GM18873 (cell line): ENCODE results near the gene SSTR3.

Experiments
- ATAC-seq: cut with Tn5 transposase; IDR thresholded peaks from one replicate; pipeline ENCODE4 v1.9.1; 2021; ENCODE audit warnings: mild to moderate bottlenecking, moderate library complexity, moderate number of reproducible peaks; ENCODE audit not compliant: unreplicated experiment, low FRiP score

Gene SSTR3

GRCh38 chr22:37198258-37199102, 13.8 kb downstream of the SSTR3 start:
- no peak for ATAC-seq

DNA sequence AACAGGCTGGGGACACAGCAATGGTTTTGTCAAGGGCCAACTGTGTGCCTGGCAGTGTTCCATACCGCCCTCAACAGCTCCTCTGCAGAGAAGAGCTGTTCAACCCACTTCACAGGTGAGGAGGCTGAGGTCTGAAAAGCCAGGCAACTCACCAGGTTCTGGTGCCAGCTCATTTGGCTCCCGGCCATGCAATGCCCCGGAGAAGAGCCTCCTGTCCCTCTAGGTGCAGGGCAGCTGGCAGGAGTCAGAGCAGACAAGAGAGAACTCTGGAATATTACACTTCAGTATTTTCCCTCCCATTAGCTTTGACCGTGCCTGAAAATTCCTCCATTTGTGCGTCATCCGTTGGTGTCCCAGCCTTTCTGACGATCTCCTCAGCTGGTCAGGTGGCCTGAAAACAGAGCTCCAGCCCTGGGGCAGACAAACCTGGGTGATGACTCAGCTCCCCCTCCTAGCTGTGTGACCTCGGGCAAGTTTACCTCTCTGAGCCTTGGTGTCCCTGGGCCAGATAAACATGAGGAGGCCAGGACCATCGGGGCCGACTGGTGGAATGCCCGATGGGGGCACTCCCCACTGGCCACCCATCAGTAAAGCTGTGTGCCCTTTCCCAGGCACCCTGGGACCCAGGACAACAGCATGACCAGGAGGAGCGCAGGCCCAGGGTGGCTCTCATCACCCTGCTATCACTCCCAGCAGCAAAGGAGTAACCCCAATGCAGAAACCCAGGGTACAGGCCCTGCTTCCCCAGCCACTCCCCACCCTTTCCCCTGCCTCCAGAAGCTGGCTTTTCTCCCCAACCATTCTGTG, 14.6 kb downstream of the SSTR3 start:
- ATAC-seq, result no peak

DNA sequence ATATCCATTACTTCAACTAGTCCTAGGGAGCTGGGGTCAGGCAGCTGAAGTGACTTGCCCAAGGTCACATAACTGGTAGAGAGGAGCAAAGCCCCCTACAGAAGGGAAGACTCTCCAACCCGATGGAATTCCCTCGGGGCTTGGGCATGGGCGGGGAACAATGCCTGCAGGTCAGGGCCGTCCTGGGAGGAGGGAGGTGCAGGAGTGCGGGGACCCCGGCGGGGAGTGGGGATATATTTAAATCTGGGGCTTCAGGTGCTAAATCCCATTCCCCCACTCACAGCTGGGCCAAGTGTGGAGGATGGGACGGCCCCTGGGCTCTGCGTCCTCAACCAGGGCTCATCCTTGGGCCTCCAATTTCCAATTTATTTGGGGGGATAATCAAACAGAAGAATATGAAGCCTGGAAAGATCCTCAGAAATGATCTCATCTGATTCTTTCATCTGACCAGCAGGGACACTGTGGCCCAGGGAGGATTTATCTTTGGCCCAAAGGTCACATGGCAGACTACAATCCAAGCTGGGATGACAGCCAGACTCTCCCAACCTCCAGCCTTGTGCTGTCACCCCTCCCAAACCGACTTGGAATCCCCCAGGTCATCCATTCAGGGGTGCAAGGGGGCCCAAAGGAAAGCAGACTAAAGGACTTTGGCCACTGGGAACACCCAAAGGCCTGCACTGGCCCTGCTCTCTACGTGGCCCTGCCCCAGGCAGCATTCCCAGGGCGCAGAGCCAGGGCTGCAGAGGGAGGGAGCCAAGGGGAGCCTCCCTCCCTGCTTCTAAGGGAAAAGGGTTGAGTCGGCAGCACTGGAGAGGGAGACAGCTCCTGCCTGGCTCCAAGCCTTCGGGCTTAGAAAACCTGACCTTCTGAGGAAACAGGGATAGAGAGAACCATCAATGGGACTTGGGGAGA, 15.5 kb downstream of the SSTR3 start:
- ATAC-seq, result no peak

GRCh38 chr22:37195921-37196320, 16.4 kb downstream of the SSTR3 start:
- ATAC-seq, result no peak

DNA sequence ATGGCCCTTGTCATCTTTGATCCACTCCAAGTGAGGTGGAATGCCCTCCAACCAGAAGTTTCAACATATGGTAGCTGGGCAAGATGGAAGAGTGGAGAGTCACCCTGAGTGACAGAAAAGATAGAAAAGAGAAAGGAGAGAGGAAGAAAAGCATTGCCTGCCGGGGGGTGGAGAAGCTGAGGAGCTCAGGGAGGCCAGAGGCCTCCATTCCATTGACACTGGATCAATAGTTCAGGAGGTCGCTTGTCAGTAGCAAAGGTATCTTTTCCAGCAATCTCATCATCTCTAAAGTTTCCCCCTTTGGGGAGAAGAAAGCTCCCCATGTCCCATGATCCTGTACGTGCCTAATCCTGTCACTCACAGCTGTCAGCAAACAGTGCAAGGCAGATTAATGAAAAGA, 17.5 kb downstream of the SSTR3 start:
- no peak for ATAC-seq

DNA sequence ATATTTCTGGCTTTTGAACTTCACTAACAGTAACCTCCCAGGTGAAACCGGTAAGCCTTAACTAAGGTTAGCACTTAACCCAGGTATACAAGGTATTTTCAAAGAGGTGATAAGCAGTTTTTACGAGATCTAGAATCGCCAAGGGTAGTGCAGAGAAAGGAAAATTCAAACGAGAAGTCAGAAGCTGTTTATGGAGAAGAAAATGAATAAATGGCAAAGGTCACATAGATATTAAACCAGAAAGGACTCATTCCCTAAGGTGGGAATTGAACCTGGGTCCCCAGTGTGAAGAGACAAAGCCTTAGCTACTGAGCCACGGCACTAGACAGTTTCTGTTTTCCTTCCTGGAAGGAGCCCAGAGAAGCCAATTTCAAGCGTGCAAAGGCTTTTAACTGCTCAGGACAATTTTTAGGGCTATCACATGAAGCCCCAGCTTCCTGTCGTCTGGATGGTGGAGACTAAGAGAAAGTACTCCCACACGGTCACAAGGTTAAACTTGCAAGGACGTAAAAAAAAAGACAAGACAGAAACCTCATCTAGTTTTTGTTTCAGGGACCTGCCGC, 18.6 kb downstream of the SSTR3 start:
- no peak for ATAC-seq

DNA sequence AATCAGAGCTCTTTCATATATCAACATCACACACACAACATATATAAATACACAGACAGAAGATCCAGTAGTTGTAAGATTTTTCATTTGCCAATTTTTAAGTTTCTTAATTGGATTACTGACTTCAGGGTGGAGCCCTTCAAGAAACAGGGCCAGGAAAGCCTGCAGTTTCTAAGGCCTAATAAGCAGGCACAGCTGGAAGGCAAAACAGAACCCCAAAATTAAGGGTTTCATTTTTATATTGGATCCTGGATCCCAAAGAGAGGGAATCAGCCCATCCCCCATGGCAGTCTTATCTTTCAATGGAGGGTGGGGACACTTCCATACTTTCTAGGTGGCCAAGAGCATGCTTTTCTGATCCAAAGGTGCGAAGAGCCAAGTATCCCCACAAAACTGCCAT, 19.5 kb downstream of the SSTR3 start:
- no peak for ATAC-seq

DNA sequence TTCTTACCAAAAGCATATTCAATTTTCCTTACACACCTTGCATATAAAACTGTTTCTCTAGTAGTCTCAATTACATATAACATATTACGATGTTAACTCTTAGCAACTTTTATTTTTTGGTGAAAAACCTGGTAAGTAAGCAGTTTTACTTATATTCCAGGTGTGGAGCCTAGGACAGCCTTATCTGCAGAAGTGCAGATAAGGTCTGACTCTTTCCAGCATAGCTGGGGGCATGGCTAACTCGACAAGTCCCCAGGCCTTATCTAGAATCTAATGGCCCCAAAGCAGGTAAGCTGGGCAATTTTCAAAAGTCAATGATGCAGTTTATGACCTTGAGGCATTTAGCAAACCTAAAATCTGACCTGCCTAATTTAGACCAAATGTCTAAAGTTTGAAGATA, 20.1 kb downstream of the SSTR3 start:
- no peak for ATAC-seq

DNA sequence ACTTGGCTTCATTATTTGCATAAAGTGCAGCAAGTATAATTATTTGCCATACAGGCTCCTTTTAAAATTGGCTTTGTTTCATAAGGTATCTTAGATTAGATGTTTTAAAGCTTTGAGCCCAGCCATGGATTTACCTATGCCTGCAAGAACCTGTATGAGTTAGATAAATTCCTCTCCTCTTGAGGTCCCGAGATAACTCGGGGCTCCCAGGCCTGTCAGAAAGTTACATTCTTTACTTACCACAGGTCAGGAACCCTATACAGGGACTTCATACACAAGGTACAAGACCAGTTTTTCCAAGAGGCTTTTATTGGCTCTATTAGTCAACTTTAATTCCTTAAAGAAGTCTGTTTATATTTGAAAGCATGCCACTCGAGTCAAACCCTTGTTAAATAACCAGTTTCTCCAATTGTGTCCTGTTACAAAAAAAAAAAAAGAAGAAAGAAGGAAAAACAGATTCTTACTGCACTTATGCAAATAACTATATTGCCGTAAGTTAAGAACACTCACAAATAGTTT, 22.0 kb downstream of the SSTR3 start:
- ATAC-seq, result no peak

GRCh38 chr22:37188901-37189466, 23.3 kb downstream of the SSTR3 start:
- no peak for ATAC-seq

DNA sequence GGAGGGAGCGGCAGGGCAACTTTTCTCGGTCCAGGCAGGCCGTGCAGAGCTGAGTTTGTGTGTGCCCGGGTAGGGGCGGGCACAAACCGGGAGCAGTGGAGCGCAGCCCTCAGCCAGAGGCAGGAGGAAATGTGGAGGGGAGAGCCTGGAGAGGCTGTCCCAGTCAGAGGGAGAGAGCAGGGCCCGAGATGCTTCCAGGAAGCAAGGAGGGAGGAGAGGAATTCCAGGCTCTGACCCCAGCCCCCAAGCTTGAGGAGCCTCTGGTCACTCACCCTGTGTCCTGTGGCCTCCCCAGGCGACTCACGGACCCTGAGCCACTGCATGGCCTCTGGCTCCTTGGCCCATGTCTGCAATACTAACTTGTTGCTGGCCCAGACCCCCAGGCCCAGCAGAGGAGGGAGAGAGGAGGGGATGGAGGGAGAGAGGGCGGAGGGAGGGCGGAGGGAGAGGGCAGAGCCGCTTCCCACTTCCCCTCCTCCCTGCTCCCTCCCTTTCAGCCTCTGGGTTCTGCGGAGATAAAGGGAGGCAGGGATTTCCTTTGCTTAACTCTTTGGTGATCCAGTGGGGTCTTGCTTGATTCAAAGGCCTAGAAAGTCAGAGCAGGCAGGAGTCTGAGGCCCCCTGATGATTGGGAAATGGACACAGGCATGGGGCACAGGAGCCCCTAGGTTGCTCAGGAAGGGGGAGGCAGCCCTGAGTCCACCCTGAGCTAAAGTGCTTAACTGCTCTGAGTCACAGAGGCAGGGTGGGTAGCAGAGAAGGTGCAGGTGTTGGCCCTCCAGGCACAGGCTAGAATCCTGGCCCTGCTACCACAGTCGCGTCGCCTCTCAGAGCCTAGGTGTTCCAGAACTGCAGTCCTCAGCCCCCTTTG, 24.2 kb downstream of the SSTR3 start, which contains the start of gene C1QTNF6:
C1QTNF6 (minus strand) TSS at position 357 of the 871 bp plus-strand sequence; CDS start at position 323, 34 bp downstream.
- ATAC-seq, result no peak

GRCh38 chr22:37187552-37187890, 24.8 kb downstream of the SSTR3 start:
- ATAC-seq, result no peak

- ATAC-seq, result no peak
These were observed 25.2 kb downstream of the SSTR3 start for GRCh38 chr22:37186997-37187522.

DNA sequence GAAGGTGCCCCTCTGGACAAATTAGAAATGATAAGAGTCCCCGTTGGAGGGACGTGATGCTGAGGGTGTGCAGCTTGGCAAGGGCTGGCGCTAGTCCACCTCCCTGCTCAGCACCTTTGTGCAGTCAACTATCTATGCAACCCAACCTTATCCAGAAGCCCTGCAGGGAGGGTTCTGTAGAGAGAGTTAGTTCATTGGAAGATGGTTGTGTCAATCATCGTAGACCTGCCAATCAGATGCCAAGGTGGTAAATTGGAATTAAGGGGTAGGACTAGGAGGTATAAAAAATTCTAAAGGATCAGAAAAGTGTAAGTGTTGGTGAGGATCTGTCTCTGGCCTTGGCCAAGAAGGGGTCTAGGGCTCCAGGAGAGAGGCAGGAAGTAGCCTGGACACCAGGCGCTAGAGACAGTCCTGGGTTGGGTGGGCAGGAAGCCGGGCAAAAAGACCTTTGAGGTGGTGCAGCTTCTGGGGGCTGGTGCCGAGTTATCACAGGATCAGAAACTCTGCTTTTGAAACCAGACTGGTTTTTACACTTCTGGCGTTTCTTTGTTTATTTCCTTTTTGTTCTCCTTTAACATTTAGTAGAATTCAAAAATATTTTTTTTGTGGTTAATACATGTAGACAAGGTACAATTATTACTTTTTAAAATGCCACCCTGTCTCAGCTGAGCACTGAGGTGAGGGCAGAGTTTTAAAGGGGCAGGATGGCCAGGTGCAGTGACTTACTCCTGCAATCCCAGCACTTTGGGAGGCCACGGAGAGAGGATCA, 25.9 kb downstream of the SSTR3 start:
- no peak for ATAC-seq

DNA sequence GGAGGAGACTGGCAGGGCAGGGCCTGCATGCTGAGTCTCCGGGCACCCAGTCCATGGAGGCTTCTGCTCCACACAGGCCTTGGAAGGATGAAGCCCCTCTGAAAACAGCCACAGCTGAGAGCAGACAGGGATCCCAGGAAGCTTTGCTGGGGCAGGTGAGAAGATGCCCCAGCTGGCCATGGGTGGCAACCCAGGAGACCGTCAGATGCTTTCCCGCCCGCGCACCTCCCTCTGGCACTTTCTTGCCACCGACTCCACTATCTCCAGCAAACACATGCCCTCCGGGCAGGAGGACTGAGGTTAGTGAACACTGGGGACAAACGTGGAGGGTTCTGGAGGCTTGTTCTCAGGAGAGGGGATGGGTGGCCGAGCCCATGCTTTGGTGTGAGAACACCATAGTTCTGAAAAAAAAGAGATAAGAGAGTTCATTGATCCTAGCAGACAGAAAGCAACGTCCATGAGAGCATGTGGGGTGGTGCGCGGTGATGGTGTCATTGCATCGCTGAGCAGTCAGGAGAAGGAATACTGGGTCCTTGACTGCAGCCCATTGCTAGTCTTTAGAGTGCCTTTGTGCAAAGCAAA, 26.5 kb downstream of the SSTR3 start:
- ATAC-seq, result no peak

DNA sequence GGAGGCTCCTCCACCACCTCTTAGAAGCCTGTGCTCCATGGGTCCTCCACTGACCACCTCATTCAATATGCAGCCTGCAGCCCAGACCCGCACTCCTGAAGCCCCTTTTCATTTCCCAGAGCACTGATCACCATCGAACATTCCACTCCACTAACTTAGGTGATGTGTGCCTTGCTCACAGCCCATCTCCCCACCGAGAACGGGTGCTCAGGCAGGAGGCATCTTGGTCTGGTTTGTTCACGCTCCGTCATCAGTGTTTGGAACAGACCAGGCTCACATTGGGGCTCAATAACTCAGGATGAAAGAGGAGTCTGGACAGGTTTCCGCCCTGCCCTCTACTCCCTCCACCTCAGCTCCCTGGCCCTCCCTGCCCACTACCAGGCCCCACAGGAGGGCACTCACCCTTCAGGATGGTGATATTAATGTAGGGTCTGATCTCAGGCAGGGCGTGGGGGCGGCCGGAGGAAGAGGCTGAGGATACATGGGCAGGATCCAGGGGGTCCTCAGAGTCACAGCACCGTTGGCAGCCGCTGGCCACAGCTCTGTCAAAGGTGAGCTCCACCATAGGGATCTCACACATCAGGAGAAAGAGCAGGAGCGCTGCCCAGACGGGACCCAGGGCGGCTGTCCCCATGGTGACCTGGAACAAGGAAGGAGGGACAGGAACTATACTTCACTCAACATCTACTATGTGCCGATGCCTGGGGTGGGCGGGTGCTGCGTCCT, 27.3 kb downstream of the SSTR3 start:
- ATAC-seq, result no peak

GRCh38 chr22:37184380-37184755, 27.9 kb downstream of the SSTR3 start:
- ATAC-seq, result no peak
